Measurements from ENCODE around the gene CHMP6.

The CHMP6 gene

DNA sequence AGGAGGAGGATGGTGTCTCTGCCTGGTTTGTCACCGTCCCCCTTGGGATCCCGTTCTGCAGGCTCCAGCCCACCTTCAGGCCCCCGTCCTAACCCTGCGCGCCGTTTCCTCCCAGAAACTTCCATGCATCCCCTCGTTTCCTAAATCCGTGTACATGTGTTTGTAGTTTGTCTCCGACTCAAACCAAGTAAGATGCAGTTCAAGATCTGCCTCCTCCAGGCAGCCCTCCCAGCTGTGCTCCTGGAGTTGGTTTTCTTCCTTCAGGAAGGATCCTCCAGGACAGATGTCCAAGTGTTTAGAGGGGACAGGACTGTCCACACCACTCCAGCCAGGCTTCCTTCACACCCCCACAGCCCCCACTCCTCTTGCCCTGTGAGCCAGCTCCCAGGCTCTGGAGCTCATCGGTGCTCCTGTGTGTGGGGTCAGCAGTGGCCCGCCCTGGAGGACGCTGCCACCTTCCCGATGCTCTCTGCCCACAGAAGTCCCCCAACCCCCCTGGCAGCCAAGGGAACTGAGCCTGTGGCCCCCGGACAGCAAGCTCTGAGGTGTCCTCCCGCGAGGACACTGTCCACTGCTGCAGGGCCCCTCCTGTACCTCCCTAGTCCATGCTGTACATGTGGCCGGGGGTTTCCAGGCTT is 54.6 kb downstream of the CHMP6 start:
- DNase-seq: no peak

DNA sequence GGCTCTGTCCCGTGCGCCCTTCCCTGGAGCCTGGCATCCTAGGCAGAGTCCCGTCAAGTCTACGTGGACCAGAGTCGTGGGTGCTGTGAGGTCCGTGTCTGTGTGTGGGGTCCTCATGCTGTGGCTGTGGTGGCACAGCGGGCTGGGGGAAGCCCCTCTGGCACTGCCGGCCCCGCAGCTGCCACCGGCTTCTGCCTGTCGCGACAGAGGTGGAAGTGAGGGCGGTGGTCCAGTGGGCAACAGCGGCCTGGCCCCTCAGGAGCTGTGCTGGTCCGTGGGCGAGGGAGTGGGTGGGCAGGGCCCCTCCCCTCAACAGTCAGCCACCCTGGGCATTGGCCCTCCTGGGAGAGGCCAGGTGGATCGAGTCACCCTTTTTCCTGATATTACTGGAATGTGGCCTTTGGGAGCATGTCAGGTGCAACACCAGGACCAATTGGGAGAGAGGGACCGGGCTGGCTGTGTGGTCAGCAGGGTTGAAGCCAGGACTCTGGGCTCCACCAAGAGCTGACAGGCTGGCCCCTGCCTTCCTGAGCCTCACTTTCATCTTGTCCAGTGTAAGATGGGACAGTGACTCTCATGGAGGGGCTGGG is 55.2 kb downstream of the CHMP6 start:
- DNase-seq: no peak

- DNase-seq: no peak
These were observed 57.3 kb downstream of the CHMP6 start for GRCh38 chr17:81048827-81049371.

- DNase-seq: peak; percentile 89
These were observed 57.8 kb downstream of the CHMP6 start for GRCh38 chr17:81049372-81049911.

Data from OCI-M1 (cell line).